HG02610 (cell line): ENCODE measurements around the gene BRF1.

Experiments
- ATAC-seq: cut with Tn5 transposase; IDR thresholded peaks from one replicate; pipeline ENCODE4 v1.9.1; 2021; ENCODE audit warnings: mild to moderate bottlenecking, moderate library complexity; ENCODE audit not compliant: unreplicated experiment

BRF1 gene

GRCh38 chr14:105178069-105178867 lies 122.5 kb downstream of the BRF1 start:
- ATAC-seq: no peak

GRCh38 chr14:105177082-105177481 lies 123.7 kb downstream of the BRF1 start:
- no peak for ATAC-seq

- ATAC-seq: no peak
Observed at GRCh38 chr14:105176513-105176912, 124.3 kb downstream of the BRF1 start.

- no peak for ATAC-seq
Observed at GRCh38 chr14:105173901-105174894, 126.6 kb downstream of the BRF1 start.

- ATAC-seq: no peak
Observed at GRCh38 chr14:105173145-105173544, 127.7 kb downstream of the BRF1 start.

GRCh38 chr14:105172476-105172875 lies 128.3 kb downstream of the BRF1 start:
- ATAC-seq: no peak

GRCh38 chr14:105171004-105171673 lies 129.7 kb downstream of the BRF1 start:
- no peak for ATAC-seq

GRCh38 chr14:105169776-105170655 lies 130.8 kb downstream of the BRF1 start:
- ATAC-seq: no peak

GRCh38 chr14:105168979-105169507 lies 131.8 kb downstream of the BRF1 start:
- ATAC-seq: no peak

GRCh38 chr14:105168496-105168978 lies 132.3 kb downstream of the BRF1 start, which contains the start of gene JAG2:
JAG2 (minus strand) TSS chr14:105168776; CDS start chr14:105168420, 356 bp downstream.
- ATAC-seq: no peak

- no peak for ATAC-seq
Observed at GRCh38 chr14:105168093-105168420, 132.7 kb downstream of the BRF1 start.

GRCh38 chr14:105167303-105168092 lies 133.3 kb downstream of the BRF1 start:
- no peak for ATAC-seq

GRCh38 chr14:105166571-105167302 lies 134.1 kb downstream of the BRF1 start:
- ATAC-seq: no peak

GRCh38 chr14:105165761-105166485 lies 134.9 kb downstream of the BRF1 start:
- no peak for ATAC-seq

- ATAC-seq: no peak
Observed at GRCh38 chr14:105165134-105165704, 135.6 kb downstream of the BRF1 start.

- no peak for ATAC-seq
Observed at GRCh38 chr14:105163040-105163742, 137.6 kb downstream of the BRF1 start.

- ATAC-seq: no peak
Observed at GRCh38 chr14:105162669-105162979, 138.2 kb downstream of the BRF1 start.
